GM12891 (cell line): ENCODE measurements around the gene MUC20.
A peak's percentile ranks its signal among the peaks of the same experiment; 100 is the strongest.
"Not testable (repeated sequence)": the region's sequence is repeated elsewhere in the genome, so short reads cannot be mapped to it uniquely, and the experiment has no call there.

Source experiments
- DNase-seq: peaks from one replicate; pipeline ENCODE4 v3.0.0; 2011; ENCODE audit warnings: low spot score; ENCODE audit not compliant: insufficient read length
- FAIRE-seq: peaks from 2 replicates; lab custom pipeline; 2011; peaks lifted over from hg19 to GRCh38; lab: Jason Lieb, UNC
- PAX5 ChIP-seq: IDR thresholded peaks from 2 replicates; pipeline ENCODE4 v1.6.1; 2011; ENCODE audit warnings: low read length, moderate library complexity, mild to moderate bottlenecking; ENCODE audit not compliant: insufficient read depth, severe bottlenecking
- POLR2A ChIP-seq: IDR thresholded peaks from 2 replicates; pipeline ENCODE4 v1.6.1; 2011; ENCODE audit warnings: low read depth, low read length, control low read depth
- POLR2AphosphoS5 ChIP-seq: IDR thresholded peaks from 2 replicates; pipeline ENCODE4 v1.6.1; 2011; ENCODE audit warnings: low read depth, low read length, control low read depth
- POU2F2 ChIP-seq: IDR thresholded peaks from 2 replicates; pipeline ENCODE4 v1.6.1; 2011; ENCODE audit warnings: low read depth, mild to moderate bottlenecking, control low read depth, low read length, moderate library complexity
- SPI1 ChIP-seq: IDR thresholded peaks from 2 replicates; pipeline ENCODE4 v1.6.1; 2011; ENCODE audit warnings: low read depth, low read length, control low read depth
- TAF1 ChIP-seq: IDR thresholded peaks from 2 replicates; pipeline ENCODE4 v1.6.1; 2011; ENCODE audit warnings: low read depth, low read length, control low read depth

MUC20 gene

GRCh38 chr3:195708061-195708460, 12.7 kb upstream of the MUC20 start:
- DNase-seq = no peak
- TF ChIP-seq POU2F2 (no peak), POLR2A (no peak), PAX5 (no peak), SPI1 (no peak), POLR2AphosphoS5 (no peak), TAF1 (no peak)

GRCh38 chr3:195708626-195709481, 11.9 kb upstream of the MUC20 start:
- TF ChIP-seq SPI1 = peak; percentile 54
- no peak for TF ChIP-seq POU2F2
- DNase-seq = no peak
- FAIRE-seq = peak; percentile 66

More at GRCh38 chr3:195708061-195708460, 12.7 kb upstream of the MUC20 start:
- peak; percentile 56 for FAIRE-seq

- FAIRE-seq = no peak
- DNase-seq = no peak
These were observed 11.1 kb upstream of the MUC20 start for GRCh38 chr3:195709676-195710085.

GRCh38 chr3:195710126-195710905, 10.5 kb upstream of the MUC20 start:
- not testable (repeated sequence) for DNase-seq, FAIRE-seq

More at GRCh38 chr3:195709676-195710085, 11.1 kb upstream of the MUC20 start:
- TF ChIP-seq TAF1 (no peak), POU2F2 (no peak), SPI1 (no peak), PAX5 (no peak), POLR2AphosphoS5 (no peak), POLR2A (no peak)

GRCh38 chr3:195711091-195711812, 9.5 kb upstream of the MUC20 start:
- DNase-seq, FAIRE-seq: not testable (repeated sequence)

- no peak for DNase-seq
- TF ChIP-seq TAF1 (no peak), SPI1 (no peak), POLR2A (no peak), POLR2AphosphoS5 (no peak), PAX5 (no peak), POU2F2 (no peak)
- no peak for FAIRE-seq
These were observed 8.8 kb upstream of the MUC20 start for GRCh38 chr3:195711813-195712534.

- FAIRE-seq, DNase-seq: not testable (repeated sequence)
These were observed 8.3 kb upstream of the MUC20 start for GRCh38 chr3:195712535-195712910.

GRCh38 chr3:195713150-195713549, 7.6 kb upstream of the MUC20 start:
- FAIRE-seq = peak; percentile 70
- not testable (repeated sequence) for DNase-seq

- no peak for TF ChIP-seq POU2F2
- no peak for TF ChIP-seq TAF1
- TF ChIP-seq POLR2AphosphoS5 = no peak
- TF ChIP-seq PAX5 = no peak
- TF ChIP-seq SPI1 = no peak
- no peak for TF ChIP-seq POLR2A
- no peak for FAIRE-seq
- no peak for DNase-seq
These were observed 6.3 kb upstream of the MUC20 start for GRCh38 chr3:195714380-195715011.

GRCh38 chr3:195715134-195715533, 5.6 kb upstream of the MUC20 start:
- FAIRE-seq = no peak
- no peak for DNase-seq
- no peak for TF ChIP-seq TAF1
- TF ChIP-seq SPI1 = no peak
- TF ChIP-seq POLR2A = no peak
- TF ChIP-seq POU2F2 = no peak
- no peak for TF ChIP-seq PAX5
- TF ChIP-seq POLR2AphosphoS5 = no peak
